Measurements from ENCODE around the gene ACTL10.
A peak's percentile ranks its signal among the peaks of the same experiment; 100 is the strongest.
"Not testable (repeated sequence)": the region's sequence is repeated elsewhere in the genome, so short reads cannot be mapped to it uniquely, and the experiment has no call there.

The ACTL10 gene

DNA sequence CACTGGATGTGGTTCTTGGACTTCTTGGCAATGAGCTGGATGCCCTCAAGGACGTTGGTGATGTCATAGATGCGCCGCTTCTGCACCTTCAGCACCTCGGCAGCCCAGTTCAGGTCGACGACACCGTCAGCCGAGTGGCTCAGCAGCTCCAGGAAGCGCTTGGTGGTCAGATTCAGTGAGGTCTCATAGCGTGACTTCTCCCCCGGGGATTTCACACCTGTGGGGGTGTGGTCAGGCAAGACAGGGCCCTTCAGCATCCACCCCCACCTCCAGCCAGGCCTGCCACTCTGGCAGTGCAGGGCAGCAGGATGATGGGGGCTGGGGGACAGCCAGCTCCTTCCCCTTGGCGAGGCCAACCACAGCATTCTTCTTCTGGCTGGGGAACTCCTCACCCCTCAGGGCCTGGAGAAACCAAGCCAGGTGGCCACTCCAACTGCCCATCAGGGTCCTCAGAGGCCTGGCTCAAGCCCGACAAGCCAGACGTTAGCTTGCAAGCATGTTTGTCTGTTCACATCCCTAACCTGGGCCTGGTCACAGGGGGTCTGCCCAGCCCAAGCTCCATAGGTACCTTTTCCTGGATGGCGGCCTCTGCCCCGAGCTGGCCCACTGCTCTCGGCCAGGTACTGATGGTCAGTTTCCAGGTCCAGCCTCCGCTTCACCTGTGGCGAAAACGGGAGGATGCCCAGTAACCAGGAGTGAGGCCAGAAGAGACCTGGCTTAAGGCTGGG, 13.2 kb downstream of the ACTL10 start:
- DNase-seq, result no peak

- no peak for DNase-seq
Observed at GRCh38 chr20:33680686-33681085, 13.9 kb downstream of the ACTL10 start.

- no peak for DNase-seq
Observed at GRCh38 chr20:33681288-33681687, 14.5 kb downstream of the ACTL10 start.

DNA sequence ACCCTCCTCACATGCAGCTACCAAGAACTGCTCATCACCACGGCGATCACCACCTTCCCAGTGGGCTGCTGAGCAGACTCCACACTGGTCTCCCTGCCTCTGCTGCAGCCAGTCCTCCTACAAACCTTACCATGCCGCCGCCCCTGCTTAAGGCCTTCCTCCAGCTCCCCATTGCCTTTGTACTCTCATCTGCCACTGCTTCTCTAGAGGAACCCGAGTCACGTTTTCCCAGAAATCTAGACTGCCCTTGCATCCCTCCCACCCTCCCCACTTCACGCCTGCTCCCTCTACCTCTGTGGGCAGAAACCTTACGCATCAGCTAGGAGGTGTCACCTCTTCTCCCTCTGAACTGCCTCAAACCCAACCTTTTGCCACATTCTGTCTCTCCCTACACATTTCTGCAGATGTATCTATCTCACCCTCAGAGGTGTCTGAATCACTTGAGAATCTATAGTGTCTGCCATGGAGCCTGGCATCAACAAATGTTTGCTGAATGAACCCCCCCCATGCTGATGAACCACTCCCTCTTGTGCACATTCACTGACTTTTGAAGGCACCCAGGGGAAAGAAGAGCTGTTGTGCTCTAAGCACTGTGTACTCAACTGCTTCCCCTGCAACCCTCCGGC, 15.1 kb downstream of the ACTL10 start:
- no peak for DNase-seq

- DNase-seq, result no peak
Observed at GRCh38 chr20:33684533-33685327, 18.0 kb downstream of the ACTL10 start.

DNA sequence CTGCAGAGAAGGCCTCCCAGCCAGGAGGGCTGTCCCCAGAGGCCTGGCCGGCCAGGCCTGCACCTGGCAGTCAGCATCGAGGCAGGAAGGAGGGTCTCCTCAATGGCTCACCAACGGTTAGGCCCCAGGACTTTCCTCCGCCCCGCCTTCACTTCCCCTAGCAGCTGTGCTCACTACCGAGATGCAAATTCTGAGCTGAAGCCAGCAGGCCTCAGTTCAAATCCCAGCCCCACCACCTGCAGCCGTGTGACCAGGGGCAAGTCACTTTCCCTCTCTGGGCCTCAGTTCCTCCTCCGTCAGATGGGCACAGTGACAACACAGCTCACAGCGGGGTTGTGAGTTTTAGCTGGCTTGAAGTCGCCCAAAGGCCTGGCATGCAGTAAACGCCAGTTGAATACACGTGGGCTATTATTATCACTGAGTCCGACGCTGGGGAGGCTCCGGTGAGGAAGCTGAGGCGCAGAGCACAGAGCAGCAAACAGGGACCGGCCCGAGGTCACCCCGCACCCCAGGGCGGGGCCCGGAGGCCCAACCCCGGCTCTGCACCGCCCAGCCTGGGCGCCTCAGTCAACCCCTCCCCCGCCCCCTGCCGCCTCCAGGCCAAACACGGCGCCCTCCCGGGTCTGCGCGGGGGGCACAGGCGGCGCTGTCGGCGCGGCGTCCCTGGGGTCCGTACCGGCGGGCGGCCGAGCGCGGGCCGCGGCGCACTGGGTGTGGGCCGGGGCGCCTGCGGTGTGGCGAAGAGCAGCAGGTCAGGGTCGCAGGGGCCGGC, 18.8 kb downstream of the ACTL10 start:
- no peak for DNase-seq

GRCh38 chr20:33686100-33686983, 19.6 kb downstream of the ACTL10 start, which contains the start of gene E2F1:
Gene E2F1, minus strand, starts transcription at chr20:33686385. Its CDS starts 121 bp downstream, at chr20:33686264.
- DNase-seq, result peak; percentile 91 to 93 (median 92)

GRCh38 chr20:33686984-33687366, 20.2 kb downstream of the ACTL10 start:
- no peak for DNase-seq

- DNase-seq, result no peak
Observed at GRCh38 chr20:33687370-33687915, 20.7 kb downstream of the ACTL10 start.

GRCh38 chr20:33687993-33688937, 21.5 kb downstream of the ACTL10 start:
- no peak for DNase-seq

GRCh38 chr20:33688938-33689424, 22.2 kb downstream of the ACTL10 start:
- no peak for DNase-seq

GRCh38 chr20:33689493-33689892, 22.8 kb downstream of the ACTL10 start:
- no peak for DNase-seq

DNA sequence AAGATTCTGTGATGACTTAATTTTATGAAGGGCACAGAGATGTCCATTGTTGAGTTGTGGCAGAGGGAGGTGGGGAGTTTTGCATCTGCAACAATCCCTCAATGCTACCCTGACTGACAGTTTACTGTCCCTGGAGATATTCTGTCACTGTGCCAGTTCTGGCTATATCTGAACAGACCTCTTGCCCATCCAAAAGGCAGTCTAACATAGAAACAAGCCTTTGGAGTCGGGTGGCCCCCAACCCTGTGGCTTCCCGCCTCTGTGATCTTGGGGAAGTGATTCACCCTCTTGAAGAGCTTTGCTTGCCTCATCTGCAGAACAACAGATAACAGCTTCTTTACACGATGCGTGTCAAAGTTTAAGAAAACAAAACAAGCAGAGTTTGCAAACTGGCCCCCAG, 23.2 kb downstream of the ACTL10 start:
- peak in 1 of 4 experiments; percentile 17 for DNase-seq

DNA sequence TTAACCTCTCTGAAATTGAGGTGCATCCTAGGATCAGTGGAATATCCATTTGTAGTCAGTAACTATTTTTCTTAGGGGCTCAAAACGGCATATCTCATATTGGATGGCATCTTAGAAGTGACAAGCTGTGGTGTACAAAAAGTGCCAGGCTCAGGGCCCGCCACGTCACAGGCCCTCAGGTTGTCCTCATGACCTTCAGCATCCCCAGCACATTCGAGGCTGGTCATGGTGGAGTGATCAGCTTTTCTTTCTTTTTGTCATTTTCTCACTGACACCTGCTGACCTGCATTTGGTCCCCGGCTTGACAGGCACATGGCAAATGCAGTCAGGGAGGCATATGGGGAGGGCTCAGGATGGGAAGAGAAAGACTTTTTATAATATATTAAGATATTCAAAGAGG, 26.5 kb downstream of the ACTL10 start:
- DNase-seq, result no peak

- DNase-seq, result no peak
Observed at GRCh38 chr20:33693741-33694638, 27.2 kb downstream of the ACTL10 start.

- DNase-seq, result no peak
Observed at GRCh38 chr20:33694639-33695012, 27.9 kb downstream of the ACTL10 start.

DNA sequence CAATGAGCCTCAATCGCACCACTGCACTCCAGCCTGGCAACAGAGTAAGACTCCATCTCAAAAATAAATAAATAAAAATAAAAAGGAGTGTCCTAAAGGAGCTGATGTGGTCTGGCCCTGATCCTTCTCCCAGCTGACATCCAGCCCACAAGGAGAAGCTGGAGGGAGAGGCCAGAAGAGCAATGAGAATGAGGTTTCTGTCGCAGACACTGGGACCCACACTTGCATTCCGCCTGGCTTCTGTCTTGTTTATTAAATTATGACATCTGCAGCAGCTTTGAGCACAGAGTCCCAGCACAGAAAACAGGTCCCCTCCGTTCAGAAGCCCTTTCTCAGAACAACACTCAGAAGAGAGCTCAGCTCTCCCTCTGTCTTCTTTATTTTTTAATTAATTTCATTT, 29.7 kb downstream of the ACTL10 start:
- DNase-seq, result no peak

- DNase-seq, result no peak
Observed at GRCh38 chr20:33697129-33697528, 30.4 kb downstream of the ACTL10 start.

DNA sequence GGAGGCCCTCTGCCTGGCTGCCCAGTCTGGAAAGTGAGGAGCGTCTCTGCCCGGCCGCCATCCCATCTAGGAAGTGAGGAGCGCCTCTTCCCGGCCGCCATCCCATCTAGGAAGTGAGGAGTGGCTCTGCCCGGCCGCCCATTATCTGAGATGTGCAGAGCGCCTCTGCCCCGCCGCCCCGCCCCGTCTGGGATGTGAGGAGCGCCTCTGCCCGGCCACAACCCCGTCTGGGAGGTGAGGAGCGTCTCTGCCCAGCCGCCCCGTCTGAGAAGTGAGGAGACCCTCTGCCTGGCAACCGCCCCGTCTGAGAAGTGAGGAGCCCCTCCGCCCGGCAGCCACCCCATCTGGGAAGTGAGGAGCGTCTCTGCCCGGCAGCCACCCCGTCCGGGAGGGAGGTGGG, 32.2 kb downstream of the ACTL10 start:
- DNase-seq, result not testable (repeated sequence)
